GM19467 (cell line): Measurements from ENCODE around the gene VIT.
"Not testable (repeated sequence)": the region's sequence is repeated elsewhere in the genome, so short reads cannot be mapped to it uniquely, and the experiment has no call there.

Experiments
- ATAC-seq: cut with Tn5 transposase; IDR thresholded peaks from one replicate; pipeline ENCODE4 v1.9.1; 2021; ENCODE audit warnings: mild to moderate bottlenecking, moderate library complexity; ENCODE audit not compliant: unreplicated experiment

The VIT gene

DNA sequence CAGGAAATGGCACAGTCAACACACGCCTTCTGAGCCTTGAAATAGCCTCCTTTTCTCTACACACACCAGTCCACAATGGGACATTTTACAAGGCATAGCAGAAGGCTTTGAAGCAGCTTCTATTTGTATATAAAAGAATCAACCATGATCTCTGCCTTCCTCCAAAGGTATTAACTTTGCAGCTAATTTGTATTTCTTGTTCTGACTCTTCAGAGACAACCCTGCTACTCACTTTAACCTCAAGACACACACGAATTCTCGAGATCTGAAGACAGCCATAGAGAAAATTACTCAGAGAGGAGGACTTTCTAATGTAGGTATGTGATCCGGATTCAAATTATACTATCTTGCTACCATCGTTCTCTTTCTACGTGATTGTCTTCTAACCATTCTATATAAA is 104.6 kb downstream of the VIT start:
- no peak for ATAC-seq

GRCh38 chr2:36802952-36803351 is 106.4 kb downstream of the VIT start:
- ATAC-seq = no peak

DNA sequence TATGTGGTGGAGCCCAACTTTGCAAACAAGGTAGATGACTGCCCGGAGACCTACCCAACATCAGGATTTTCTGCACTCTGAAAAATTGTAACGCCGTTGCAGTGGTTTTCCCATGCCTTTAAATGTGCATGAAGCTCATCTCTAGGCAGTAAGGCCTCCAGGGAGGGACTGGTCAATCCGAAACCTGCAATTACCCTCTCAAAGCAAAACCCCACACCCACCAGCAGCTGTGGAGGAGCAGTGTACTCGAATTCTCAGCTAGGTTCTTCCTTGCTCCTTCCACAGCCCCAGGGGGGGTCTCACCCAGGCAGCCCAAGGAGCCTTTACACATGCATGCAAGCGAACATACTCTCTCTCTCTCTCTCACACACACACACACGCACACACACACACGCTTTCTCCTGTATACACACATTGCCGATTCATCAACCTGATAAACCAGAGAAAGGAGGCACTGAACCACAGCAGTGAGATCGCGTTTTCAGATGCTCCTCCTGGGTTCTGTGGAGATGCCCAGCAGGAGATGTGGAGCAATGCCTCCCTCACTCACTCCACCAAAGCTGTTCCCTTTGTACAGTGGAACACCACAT is 109.2 kb downstream of the VIT start:
- no peak for ATAC-seq

- no peak for ATAC-seq
Measured at GRCh38 chr2:36807223-36807886, 110.8 kb downstream of the VIT start.

GRCh38 chr2:36808386-36809068 is 112.0 kb downstream of the VIT start:
- no peak for ATAC-seq

DNA sequence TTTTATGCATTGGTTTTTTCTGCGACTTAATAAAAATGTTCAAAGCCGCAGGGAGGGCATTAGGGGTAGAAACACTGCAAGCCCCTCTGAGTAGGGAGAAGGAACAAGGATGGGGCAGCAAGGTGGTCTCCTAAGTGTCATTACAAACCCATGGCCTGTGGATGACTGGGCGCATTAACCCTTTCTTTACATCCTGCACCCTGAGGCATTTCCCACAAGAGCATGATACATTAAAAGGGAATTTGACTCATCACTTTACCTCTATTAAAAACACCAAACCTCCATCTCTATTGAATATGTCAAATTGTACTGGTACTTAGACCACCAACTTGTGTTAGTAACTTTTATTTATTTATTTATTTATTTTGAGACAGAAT is 112.5 kb downstream of the VIT start:
- no peak for ATAC-seq

DNA sequence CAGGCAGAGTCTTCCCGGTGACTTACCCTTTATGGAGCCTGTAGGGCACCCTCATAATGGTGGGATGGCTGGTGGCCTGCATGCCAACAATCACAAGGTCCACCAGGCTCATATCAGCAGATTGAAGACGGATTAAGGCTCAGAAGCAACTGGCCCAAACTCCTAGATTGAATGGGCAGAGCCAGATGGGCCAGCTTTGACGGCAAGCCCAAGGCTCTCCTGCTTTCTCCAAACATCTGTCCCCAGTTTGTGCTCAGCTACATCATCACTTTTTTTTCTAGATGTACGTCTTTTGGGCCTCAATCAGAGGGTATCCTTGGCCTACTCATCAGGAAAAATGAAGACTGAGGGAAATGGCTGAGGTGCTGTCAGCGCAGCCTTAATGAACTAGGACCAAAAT is 114.6 kb downstream of the VIT start:
- ATAC-seq = no peak

DNA sequence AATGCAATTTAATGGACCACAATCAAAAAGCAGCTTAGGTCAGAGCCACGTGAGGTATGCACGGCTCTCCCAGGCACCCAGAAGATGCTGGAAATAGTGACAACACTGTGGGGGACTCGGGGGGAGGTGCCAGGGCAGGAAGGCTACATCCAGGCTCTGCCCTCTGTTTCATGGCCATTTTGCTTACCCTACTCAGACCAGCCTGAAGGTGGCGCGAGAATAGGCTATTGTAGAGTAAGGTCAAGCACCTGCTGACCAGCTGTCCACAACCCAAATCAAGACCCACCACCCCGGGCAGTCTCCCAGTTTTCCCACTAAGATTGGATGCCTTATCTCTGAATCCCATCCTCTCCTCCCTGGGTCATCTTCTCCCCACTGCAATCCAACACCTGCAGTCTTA is 115.7 kb downstream of the VIT start:
- no peak for ATAC-seq

- no peak for ATAC-seq
Measured at GRCh38 chr2:36818542-36818941, 122.0 kb downstream of the VIT start.

DNA sequence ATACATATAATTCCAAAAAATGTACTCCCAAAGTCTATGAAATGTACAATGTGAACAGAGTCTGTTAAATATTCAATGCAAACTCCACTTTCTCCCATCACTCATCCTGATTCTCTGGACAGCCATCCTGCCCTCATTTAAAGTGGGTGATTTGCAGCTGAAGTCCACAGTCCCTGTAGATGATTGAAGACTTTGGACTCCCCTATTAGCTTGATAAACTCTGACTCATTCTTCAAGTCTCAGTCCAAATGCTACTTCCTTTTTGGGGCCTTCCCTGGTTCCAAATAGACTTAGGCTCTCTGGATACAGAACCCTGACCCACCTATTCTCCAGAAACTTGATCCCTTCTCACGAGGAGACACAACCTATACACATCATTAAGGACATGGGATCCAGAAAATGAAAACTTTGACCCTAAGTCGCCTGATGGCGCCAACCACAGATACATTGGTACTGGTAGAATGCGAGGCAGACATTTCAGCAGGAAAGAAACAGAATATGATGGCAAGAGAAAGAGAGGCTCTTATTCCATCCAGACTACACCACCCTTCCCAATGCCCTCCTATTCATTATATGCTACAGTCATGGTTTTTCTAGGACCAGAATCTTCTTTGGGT is 122.7 kb downstream of the VIT start:
- ATAC-seq = no peak

DNA sequence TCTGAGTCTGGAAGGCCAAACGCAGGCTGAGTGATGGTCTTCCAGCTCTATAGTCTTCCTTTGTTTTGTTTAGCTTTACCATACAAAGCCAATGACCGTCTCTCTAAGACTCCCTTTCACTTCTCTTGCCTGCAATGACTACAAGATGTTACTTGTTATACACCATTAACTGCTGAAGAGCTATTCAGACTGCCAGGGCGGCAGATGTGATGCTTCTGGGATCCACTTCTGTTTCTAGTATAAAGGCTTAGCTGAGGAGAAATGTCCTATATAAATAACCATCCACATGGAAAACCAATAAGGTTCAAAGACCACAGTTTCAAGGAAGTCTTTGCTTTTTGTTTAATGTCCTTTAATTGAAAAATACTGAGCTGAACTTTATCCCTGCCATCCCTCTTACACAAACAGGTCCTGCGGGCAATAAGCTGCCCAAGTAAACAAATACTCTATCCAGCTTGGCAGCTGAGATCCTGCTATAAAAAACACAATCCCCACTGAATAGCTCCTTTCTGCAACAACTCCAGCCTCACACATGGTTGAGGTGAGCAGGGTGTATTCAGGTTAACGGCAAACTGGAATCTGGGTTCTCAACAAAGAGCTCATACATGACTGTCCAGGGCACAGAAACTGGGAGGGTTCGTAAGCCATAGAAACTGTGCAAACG is 124.6 kb downstream of the VIT start:
- no peak for ATAC-seq

DNA sequence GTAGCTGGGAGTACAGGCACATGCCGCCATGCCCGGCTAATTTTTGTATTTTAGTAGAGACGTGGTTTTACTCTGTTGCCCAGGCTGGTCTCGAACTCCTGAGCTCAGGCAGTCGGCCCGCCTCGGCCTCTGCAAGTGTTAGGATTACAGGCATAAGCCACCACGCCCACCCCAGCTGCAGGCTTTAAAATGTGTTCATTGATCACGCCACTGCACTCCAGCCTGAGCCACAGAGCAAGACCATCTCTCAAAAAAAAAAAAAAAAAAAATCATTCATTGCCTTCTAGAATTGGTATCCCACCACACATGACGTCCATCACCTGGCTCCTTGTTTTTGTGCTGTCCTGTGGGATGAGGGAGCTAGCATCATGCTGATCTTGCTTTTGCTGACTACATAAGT is 127.4 kb downstream of the VIT start:
- ATAC-seq = no peak

GRCh38 chr2:36824273-36824672 is 127.8 kb downstream of the VIT start:
- no peak for ATAC-seq

- ATAC-seq = not testable (repeated sequence)
Measured at GRCh38 chr2:36824683-36825082, 128.2 kb downstream of the VIT start.

DNA sequence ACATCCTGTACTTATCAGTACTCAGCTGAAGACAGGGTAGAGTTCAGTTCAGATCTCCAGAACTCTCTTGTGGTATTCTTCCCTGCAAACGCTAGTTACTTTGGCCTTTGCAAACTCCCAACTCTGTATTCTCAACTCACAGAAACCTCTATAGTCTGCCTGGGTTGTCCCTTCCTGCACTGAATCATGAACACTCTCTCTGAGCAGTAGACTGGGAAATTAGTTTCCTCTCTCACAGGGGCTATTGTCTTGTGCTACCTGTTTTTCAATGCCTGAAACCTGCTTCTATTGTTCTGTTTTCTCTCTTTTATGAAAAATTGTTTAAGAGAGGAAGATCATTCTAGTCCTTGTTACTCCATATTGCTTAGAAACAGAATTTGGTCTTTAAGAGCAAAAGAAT is 134.7 kb downstream of the VIT start:
- no peak for ATAC-seq

DNA sequence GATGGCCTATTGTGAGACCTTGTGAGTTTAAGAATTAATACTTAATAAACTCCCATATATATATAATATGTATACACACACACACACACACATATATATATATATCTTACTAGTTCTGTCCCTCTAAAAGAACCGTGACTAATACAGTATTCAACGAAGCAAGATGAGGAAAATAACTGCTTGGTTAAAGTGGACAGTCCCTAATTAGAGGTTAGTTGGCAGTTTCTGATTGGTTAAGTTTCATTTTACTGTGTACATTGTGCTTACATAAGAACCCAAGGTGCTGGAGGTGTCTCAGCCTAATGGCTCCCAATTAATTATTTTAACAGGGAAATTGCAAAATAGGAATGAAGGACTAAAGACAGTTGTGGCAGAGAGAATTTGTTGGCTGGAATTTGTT is 137.7 kb downstream of the VIT start:
- ATAC-seq = no peak

DNA sequence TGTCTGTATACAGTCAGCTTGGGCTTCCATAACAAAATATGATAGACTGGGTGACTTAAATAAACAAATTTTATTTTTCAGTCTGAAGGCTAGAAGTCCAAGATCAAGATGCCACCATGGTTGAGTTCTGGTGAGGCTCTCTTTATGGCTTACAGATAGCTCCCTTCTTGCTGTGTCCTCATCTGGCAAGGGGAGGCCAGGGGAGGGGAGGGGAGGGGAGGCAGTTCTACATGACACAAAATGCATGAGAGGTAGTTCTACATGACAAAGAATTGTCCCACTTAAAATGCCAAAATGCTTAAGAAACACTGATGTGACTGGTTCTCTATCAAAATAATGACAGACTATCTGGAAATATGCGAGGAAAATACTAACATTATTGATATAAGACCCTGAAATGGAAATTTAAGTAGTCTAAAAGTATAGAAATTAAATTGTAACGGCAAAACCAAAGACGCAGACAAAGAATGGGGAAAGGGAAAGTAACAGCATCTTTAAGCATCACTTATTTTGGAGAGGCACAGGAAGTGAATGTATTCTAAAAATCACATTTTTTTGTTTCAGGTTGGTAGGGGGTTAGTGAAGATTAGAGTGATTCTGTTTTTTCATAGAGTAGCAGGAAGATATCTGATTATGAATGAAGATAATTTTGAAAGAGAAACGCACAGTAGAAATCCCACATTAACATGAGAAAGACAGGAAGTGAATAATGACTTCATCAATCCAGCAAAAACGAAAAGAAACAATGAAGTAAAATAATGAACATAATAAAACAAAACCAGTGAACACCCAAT is 138.4 kb downstream of the VIT start:
- ATAC-seq = no peak

GRCh38 chr2:36839976-36840617 is 143.6 kb downstream of the VIT start:
- no peak for ATAC-seq

DNA sequence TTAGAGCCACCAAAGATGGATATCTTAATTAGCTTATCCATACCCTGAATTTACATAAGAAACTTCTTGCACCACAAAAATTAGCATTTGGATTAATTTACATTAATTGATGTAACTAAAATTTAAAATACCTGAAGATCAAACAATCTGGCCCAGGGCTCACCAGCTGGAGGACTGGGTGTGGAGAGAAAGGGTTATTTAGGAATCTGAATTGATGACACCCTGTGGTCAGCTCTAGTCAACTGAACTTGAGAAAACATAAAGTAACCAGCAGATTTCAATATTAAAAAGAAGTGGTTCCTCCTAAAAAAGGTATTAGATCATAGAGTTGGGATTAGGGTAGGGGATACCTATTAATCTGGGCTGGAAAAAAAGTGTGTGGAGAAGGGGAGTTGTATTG is 147.3 kb downstream of the VIT start:
- ATAC-seq = no peak

GRCh38 chr2:36849265-36849664 is 152.8 kb downstream of the VIT start:
- ATAC-seq = no peak
